AG10803 (cell line): Measurements from ENCODE around the gene ZFYVE16.

Experiments
- DNase-seq: peaks from one replicate; pipeline ENCODE4 v3.0.0; 2010; ENCODE audit warnings: low read depth
- H3K4me3 ChIP-seq: 2 replicates; pipeline ENCODE4 v1.5.1; 2011; ENCODE audit warnings: mild to moderate bottlenecking, low read length, control low read depth
- CTCF ChIP-seq: conservative IDR thresholded peaks from 2 replicates; pipeline ENCODE4 v1.5.1; 2011; ENCODE audit warnings: mild to moderate bottlenecking, low read length, control low read depth, inconsistent platforms

Gene ZFYVE16

DNA sequence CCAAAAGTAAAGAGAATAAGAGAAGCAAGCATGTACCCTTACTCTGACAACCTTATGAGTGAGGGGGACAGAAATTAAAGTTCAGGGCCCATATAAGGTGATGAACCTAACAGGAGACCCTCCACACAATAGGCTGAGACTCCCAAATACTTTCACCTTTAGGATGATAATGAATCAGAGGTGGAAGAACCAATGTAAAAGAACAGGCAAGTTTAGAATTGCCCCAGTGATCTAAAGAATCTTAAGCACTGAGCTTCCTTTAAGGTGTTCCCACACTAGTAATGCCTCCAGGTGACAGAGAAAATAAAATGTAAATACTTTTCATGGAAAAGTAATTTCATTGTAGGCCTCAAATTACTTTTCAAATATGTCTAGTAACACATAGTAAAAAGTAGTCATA is 71.8 kb downstream of the ZFYVE16 start:
- no peak overlapping the region for H3K4me3 ChIP-seq
- no peak for TF ChIP-seq CTCF
- no peak for DNase-seq

GRCh38 chr5:80480354-80480753 is 72.5 kb downstream of the ZFYVE16 start:
- no peak for TF ChIP-seq CTCF
- no peak for DNase-seq
- no peak overlapping the region for H3K4me3 ChIP-seq

DNA sequence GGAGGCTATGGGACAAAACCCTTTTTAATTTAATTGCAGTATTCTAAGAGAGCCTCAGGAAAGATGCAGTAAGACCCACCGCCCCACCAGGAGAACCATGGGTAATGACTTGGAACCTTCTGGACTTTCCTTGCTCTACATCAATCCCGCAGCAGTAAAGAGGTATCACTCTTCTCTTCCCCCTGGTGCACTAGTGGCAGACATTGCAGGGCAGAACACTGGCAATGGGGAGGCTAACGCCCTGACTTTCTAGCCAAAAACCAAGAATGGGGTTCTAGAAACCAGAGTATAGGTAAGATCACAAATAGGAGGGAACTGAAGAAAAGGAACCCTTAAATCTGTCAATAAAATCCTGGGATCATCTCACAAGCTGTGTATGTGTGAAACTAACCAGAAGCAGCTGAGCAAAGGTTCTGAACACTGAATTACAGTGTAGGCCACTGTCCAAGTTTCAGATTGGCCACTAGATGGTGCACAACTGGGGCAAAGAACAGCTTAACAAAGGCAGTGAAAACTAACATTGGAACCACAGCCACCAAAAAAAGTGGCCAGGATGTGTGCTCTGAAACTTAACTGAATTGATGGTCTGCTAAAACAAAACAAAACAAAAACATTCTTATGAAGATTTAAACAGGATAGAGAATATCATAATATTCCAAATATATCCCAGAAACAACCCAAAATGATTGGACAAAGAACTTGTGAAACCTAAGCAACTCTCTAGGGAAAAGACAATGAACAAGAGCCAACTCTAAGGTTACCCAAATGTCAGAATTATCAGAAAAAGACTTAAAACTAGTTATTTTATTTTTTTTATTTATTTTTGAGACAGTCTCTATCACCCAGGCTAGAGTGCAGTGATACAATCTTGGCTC is 73.4 kb downstream of the ZFYVE16 start:
- peak; percentile 95 for TF ChIP-seq CTCF
- DNase-seq, result peak; percentile 69
- H3K4me3 ChIP-seq, result no peak overlapping the region

DNA sequence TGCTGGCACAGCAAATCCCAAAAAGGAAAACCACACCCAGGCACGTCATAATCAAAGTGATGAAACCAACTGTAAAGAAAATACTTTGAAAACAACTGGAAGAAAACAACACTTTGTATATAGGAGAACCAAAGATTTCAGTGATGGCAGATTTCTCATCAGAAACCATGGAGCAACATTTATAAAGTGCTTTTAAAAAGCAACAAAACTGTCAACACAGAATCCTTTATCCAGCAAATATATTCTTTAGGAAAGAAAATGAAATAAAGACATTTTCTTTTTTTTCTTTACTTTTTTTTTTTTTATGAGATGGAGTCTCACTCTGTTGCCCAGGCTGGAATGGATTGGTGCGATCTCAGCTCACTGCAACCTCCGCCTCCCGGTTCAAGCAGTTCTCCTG is 74.7 kb downstream of the ZFYVE16 start:
- TF ChIP-seq CTCF, result no peak
- no peak overlapping the region for H3K4me3 ChIP-seq
- DNase-seq, result no peak

DNA sequence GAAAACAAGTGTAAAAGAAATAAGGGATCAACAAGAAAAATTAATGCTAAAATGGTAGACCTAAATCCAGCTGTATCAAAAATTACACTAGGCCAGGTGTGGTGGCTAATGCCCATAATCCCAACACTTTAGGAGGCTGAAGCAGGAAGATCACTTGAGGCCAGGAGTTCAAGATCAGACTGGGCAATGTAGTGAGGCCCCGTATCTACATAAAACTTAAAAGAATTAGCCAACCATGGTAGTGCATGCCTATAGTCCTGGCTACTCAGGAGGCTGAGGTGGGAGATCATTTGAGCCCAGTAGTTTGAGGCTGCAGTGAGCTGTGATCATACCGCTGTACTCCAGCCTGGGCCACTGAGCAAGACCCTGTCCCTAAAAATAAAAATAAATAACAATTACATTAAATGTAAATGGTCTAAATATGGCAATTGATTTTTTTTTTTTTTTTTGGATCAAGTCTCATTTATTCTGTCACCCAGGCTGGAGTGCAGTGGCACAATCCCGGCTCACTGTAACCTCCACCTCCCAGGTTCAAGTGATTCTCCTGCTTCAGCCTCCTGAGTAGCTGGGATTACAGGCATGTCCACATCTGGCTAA is 75.9 kb downstream of the ZFYVE16 start:
- no peak for DNase-seq
- no peak for TF ChIP-seq CTCF

GRCh38 chr5:80487444-80487828 is 79.6 kb downstream of the ZFYVE16 start:
- no peak for TF ChIP-seq CTCF
- peak overlapping the region; percentile 83 for H3K4me3 ChIP-seq
- no peak for DNase-seq

More for the DNA sequence above, 75.9 kb downstream of the ZFYVE16 start:
- H3K4me3 ChIP-seq, result no peak overlapping the region
